T-cell (primary cell): Measurements from ENCODE around the gene GPSM1. TPM values are rescaled to one million over a fixed set of nuclear protein-coding genes. Genes with fewer than 3 reads are reported as not detected.

Source experiments
- ATAC-seq, 4 experiments: fragments of 200-7000 bp in 3 of 4; fragments of 150-1000 bp in 1 of 4; cut with Tn5 transposase; replicated peaks in 1 of 4; 1 replicate in 3 of 4; 2 replicates in 1 of 4; pipeline ENCODE4 v1.10.0; 2021; ENCODE audit warnings: moderate library complexity in 3 of 4, mild to moderate bottlenecking in 2 of 4, moderate number of reproducible peaks in 1 of 4
- CTCF ChIA-PET, 2 donors: fragments of 300-600 bp; sonication (Branson Sonifier 250); formaldehyde crosslinking; loops; one replicate each; lab custom pipeline; 2022; ENCODE audit warnings: antibody characterized with exemption in 2 of 2; lab: Charles Lee
- POLR2A ChIA-PET, 2 donors: fragments of 300-600 bp; sonication (Branson Sonifier 250); formaldehyde crosslinking; loops; one replicate each; lab custom pipeline; 2022; ENCODE audit warnings: antibody characterized with exemption in 2 of 2; lab: Charles Lee
- DNase-seq, 35 experiments: peaks; one replicate each; pipeline versions ENCODE4 v3.0.0 to v3.0.0-alpha.2; 2013 to 2023
- H3K27ac ChIP-seq: one replicate; pipeline ENCODE4 v1.5.1; 2013; ENCODE audit warnings: low read length
- H3K27me3 ChIP-seq, 2 experiments: replicated peaks in 1 of 2; 1 replicate in 1 of 2; 2 replicates in 1 of 2; pipeline versions ENCODE4 v1.6.1 to v1.7.0; 2013; ENCODE audit warnings: low read length in 1 of 2, mixed read lengths in 1 of 2; ENCODE audit not compliant: control insufficient read depth in 2 of 2, insufficient read depth in 2 of 2; ENCODE audit errors: extremely low read depth in 1 of 2
- H3K36me3 ChIP-seq, 2 donors: 1 replicate in 1 of 2; 2 replicates in 1 of 2; pipeline versions ENCODE4 v1.6.1 to v1.7.0; 2013; ENCODE audit warnings: low read length in 1 of 2; ENCODE audit not compliant: control insufficient read depth in 2 of 2, insufficient read depth in 1 of 2; ENCODE audit errors: extremely low read depth in 1 of 2
- H3K4me1 ChIP-seq, 2 experiments: 1 replicate in 1 of 2; 2 replicates in 1 of 2; pipeline versions ENCODE4 v1.6.1 to v1.7.0; 2013; ENCODE audit warnings: low read length in 2 of 2, mixed read lengths in 1 of 2; ENCODE audit not compliant: insufficient read depth in 2 of 2, control insufficient read depth in 1 of 2; ENCODE audit errors: extremely low read depth in 1 of 2
- H3K4me3 ChIP-seq, 2 donors: 1 replicate in 1 of 2; 2 replicates in 1 of 2; pipeline versions ENCODE4 v1.5.1 to v1.7.0; 2013; ENCODE audit warnings: mild to moderate bottlenecking in 2 of 2, low read length in 1 of 2, moderate library complexity in 1 of 2; ENCODE audit not compliant: control insufficient read depth in 1 of 2; ENCODE audit errors: extremely low read depth in 1 of 2
- H3K9me3 ChIP-seq: 2 replicates; pipeline ENCODE4 v1.7.0; 2013
- H3K27ac Mint-ChIP-seq, 2 donors: one replicate each; pipeline ENCODE4 v1.8.0; 2020 to 2021; ENCODE audit warnings: mild to moderate bottlenecking in 2 of 2, mixed read lengths in 2 of 2
- H3K27me3 Mint-ChIP-seq, 2 donors: one replicate each; pipeline ENCODE4 v1.8.0; 2021 to 2022; ENCODE audit warnings: mixed read lengths in 2 of 2
- H3K36me3 Mint-ChIP-seq: one replicate; pipeline ENCODE4 v1.8.0; 2021; ENCODE audit warnings: mixed read lengths
- H3K4me1 Mint-ChIP-seq, 3 donors: one replicate each; pipeline ENCODE4 v1.8.0; 2020 to 2022; ENCODE audit warnings: mixed read lengths in 3 of 3, mild to moderate bottlenecking in 1 of 3
- H3K4me3 Mint-ChIP-seq, 3 donors: one replicate each; pipeline ENCODE4 v1.8.0; 2020 to 2022; ENCODE audit warnings: mild to moderate bottlenecking in 3 of 3, mixed read lengths in 3 of 3, moderate library complexity in 3 of 3
- H3K9me3 Mint-ChIP-seq, 3 donors: one replicate each; pipeline ENCODE4 v1.8.0; 2020 to 2022; ENCODE audit warnings: mixed read lengths in 3 of 3
- WGBS: methylation state at CpG from one replicate; pipeline ENCODE4 v1.1.5; 2013; ENCODE audit warnings: missing lambda C conversion rate; ENCODE audit not compliant: insufficient coverage; 5-methylcytosine and 5-hydroxymethylcytosine counted together
- total RNA-seq, 35 experiments: library from RNA in 6 of 35; stranded (reverse) in 6 of 35; fragments of 120-200 nt in 1 of 35; gene quantifications; one replicate each; pipeline versions ENCODE4 v1.2.1 to v1.2.4 and lab custom pipeline; 2013 to 2026

Gene GPSM1
- total RNA-seq, 5 donors from 2014 or later (not counting 1 experiment from before 2014, with no cell fraction given) = 8.6 to 11.5 (median 9.7) TPM

- no peak for ATAC-seq
- Histone ChIP-seq H3K27ac (no peak overlapping the region), H3K27me3 (peaks cover 0 to 20% of the 10 kb centered on the region in 2 experiments), H3K4me3 (no peak overlapping the region), H3K36me3 (peaks cover 0 to 5% of the 10 kb centered on the region in 2 donors), H3K9me3 (no peaks in the 10 kb centered on the region), H3K4me1 (peaks cover 0 to 4% of the 10 kb centered on the region in 2 experiments)
- H3K9me3 Mint-ChIP-seq = no peaks in the 10 kb centered on the region
- H3K27me3 Mint-ChIP-seq = peaks cover 0 to 6% of the 10 kb centered on the region in 2 donors
- no peak for DNase-seq
- H3K36me3 Mint-ChIP-seq = no peaks in the 10 kb centered on the region
- H3K4me1 Mint-ChIP-seq = no peaks in the 10 kb centered on the region
- POLR2A ChIA-PET = no interaction called here
- 95% methylated on average over 54 of the region's 54 CpGs for WGBS
- H3K27ac Mint-ChIP-seq = no peak overlapping the region
- CTCF ChIA-PET = interaction anchor here in 1 of 2 donors (0.6 kb wide), 1 partner anchor 753 kb away, joined by 3 read pairs; no protein-coding TSS in a partner anchor
- no peak overlapping the region for H3K4me3 Mint-ChIP-seq
Measured at GRCh38 chr9:136370687-136371532, 43.6 kb downstream of the GPSM1 start.

GRCh38 chr9:136371533-136371880 is 44.2 kb downstream of the GPSM1 start:
- Histone ChIP-seq H3K36me3 (peaks cover 0 to 5% of the 10 kb centered on the region in 2 donors), H3K27me3 (peaks cover 0 to 20% of the 10 kb centered on the region in 2 experiments), H3K4me3 (no peak overlapping the region), H3K27ac (no peak overlapping the region), H3K4me1 (peaks cover 0 to 4% of the 10 kb centered on the region in 2 experiments), H3K9me3 (no peaks in the 10 kb centered on the region)
- peaks cover 0 to 6% of the 10 kb centered on the region in 2 donors for H3K27me3 Mint-ChIP-seq
- WGBS = 89% methylated on average over 13 of the region's 13 CpGs
- CTCF ChIA-PET = no interaction called here
- no peak overlapping the region for H3K4me3 Mint-ChIP-seq
- H3K27ac Mint-ChIP-seq = no peak overlapping the region
- POLR2A ChIA-PET = interaction anchor here in 1 of 2 donors (0.6 kb wide), 1 partner anchor 13 kb away, joined by 3 read pairs; no protein-coding TSS in a partner anchor
- ATAC-seq (no peak), DNase-seq (no peak)
- no peaks in the 10 kb centered on the region for H3K9me3 Mint-ChIP-seq
- H3K36me3 Mint-ChIP-seq = no peaks in the 10 kb centered on the region
- H3K4me1 Mint-ChIP-seq = no peaks in the 10 kb centered on the region

GRCh38 chr9:136372006-136372405 is 44.7 kb downstream of the GPSM1 start:
- H3K4me3 ChIP-seq = no peak overlapping the region
- no peaks in the 10 kb centered on the region for H3K9me3 Mint-ChIP-seq
- no peak overlapping the region for H3K27ac ChIP-seq
- no peak overlapping the region for H3K27ac Mint-ChIP-seq
- ChIA-PET POLR2A (interaction anchor here in 1 of 2 donors (0.6 kb wide), 1 partner anchor 13 kb away, joined by 3 read pairs; no protein-coding TSS in a partner anchor), CTCF (no interaction called here)
- DNase-seq = no peak
- H3K27me3 ChIP-seq = peaks cover 0 to 18% of the 10 kb centered on the region in 2 experiments
- no peaks in the 10 kb centered on the region for H3K36me3 Mint-ChIP-seq
- H3K9me3 ChIP-seq = no peaks in the 10 kb centered on the region
- H3K4me1 ChIP-seq = peaks cover 0 to 4% of the 10 kb centered on the region in 2 experiments
- H3K27me3 Mint-ChIP-seq = peaks cover 0 to 6% of the 10 kb centered on the region in 2 donors
- no peaks in the 10 kb centered on the region for H3K4me1 Mint-ChIP-seq
- 91% methylated on average over 18 of the region's 21 CpGs for WGBS
- no peak overlapping the region for H3K4me3 Mint-ChIP-seq
- H3K36me3 ChIP-seq = peaks cover 0 to 5% of the 10 kb centered on the region in 2 donors
- no peak for ATAC-seq

GRCh38 chr9:136372561-136373299 is 45.4 kb downstream of the GPSM1 start:
- no peak overlapping the region for H3K27ac ChIP-seq
- H3K4me3 ChIP-seq = no peak overlapping the region
- H3K4me1 Mint-ChIP-seq = no peaks in the 10 kb centered on the region
- H3K9me3 ChIP-seq = no peaks in the 10 kb centered on the region
- peaks cover 0 to 7% of the 10 kb centered on the region in 2 donors for H3K36me3 ChIP-seq
- WGBS = 21% methylated on average over 20 of the region's 21 CpGs
- ChIA-PET POLR2A (no interaction called here), CTCF (no interaction called here)
- peaks cover 0 to 4% of the 10 kb centered on the region in 2 experiments for H3K4me1 ChIP-seq
- DNase-seq (peak in 1 of 35 experiments; percentile 27), ATAC-seq (no peak)
- no peaks in the 10 kb centered on the region for H3K36me3 Mint-ChIP-seq
- H3K27ac Mint-ChIP-seq = no peak overlapping the region
- H3K27me3 ChIP-seq = peaks cover 0 to 18% of the 10 kb centered on the region in 2 experiments
- peaks cover 0 to 6% of the 10 kb centered on the region in 2 donors for H3K27me3 Mint-ChIP-seq
- H3K4me3 Mint-ChIP-seq = no peak overlapping the region
- H3K9me3 Mint-ChIP-seq = no peaks in the 10 kb centered on the region

GRCh38 chr9:136373300-136374182 is 46.2 kb downstream of the GPSM1 start, which contains the start of gene CARD9:
Gene CARD9, minus strand, starts transcription at chr9:136373669. Its CDS starts 1,591 bp downstream, at chr9:136372078.
- peaks cover 0 to 18% of the 10 kb centered on the region in 2 experiments for H3K27me3 ChIP-seq
- no peaks in the 10 kb centered on the region for H3K36me3 Mint-ChIP-seq
- H3K9me3 ChIP-seq = no peaks in the 10 kb centered on the region
- H3K27ac ChIP-seq = no peak within 1 kb of the TSS
- H3K4me3 Mint-ChIP-seq = no peak within 1 kb of the TSS
- peak in 1 of 35 experiments; percentile 23 for DNase-seq
- peak in 1 of 4 experiments; percentile 7 for ATAC-seq
- H3K27me3 Mint-ChIP-seq = peaks cover 0 to 6% of the 10 kb centered on the region in 2 donors
- no peaks in the 10 kb centered on the region for H3K4me1 Mint-ChIP-seq
- peaks cover 0 to 4% of the 10 kb centered on the region in 2 experiments for H3K4me1 ChIP-seq
- ChIA-PET CTCF (no interaction called here), POLR2A (no interaction called here)
- H3K9me3 Mint-ChIP-seq = no peaks in the 10 kb centered on the region
- H3K4me3 ChIP-seq = no peak within 1 kb of the TSS
- H3K27ac Mint-ChIP-seq = no peak within 1 kb of the TSS
- peaks cover 0 to 8% of the 10 kb centered on the region in 2 donors for H3K36me3 ChIP-seq
- 70% methylated on average over 25 of the region's 27 CpGs for WGBS
